NCI-H1694 (cell line): ENCODE measurements around the gene FARS2.
A peak's percentile ranks its signal among the peaks of the same experiment; 100 is the strongest.

Source experiments
- DNase-seq: peaks from one replicate; lab custom pipeline; 2025; lab: John Stamatoyannopoulos, UW

FARS2 gene

GRCh38 chr6:5287205-5287965, 26.1 kb downstream of the FARS2 start:
- no peak for DNase-seq

- DNase-seq = no peak
Observed at GRCh38 chr6:5287966-5288297, 26.6 kb downstream of the FARS2 start.

DNA sequence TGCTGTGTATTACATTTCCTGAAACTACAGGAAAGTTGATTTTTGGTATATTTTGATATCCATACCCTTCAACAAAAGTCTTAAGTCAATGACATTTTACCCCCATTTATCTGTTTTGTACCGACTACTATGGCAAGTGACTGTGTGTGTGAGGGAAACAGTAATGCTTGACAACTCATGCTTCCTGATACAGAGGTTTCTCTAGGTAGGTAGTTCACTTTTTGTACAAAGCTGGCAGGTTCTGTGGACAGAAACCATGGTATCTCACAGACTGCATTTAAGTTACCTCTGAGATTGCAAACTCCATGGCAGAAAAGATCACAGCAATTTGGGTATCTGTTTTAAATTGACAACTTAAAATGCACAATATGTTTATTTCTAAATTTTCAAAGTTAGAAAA, 28.8 kb downstream of the FARS2 start:
- no peak for DNase-seq

GRCh38 chr6:5290500-5290899, 29.2 kb downstream of the FARS2 start:
- no peak for DNase-seq

DNA sequence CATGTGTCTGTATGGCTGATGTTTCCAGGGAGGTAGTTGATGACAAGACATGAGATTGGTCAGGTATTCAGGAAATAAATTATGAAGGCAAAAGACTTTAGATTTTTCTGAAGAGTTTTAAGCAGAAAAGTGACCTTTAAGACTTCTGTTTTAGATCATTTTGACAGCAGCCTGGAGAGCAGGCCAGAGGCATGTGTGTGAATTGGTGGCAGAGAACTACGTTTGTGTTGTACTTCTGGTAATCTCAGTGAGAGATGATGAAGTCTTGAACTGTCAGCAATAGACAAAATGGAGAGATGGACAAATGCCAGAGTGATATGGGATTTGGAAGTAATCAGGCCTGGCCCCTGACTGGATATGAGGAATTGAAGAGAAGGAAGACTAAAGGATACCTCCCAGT, 30.8 kb downstream of the FARS2 start:
- no peak for DNase-seq

GRCh38 chr6:5293692-5294091, 32.4 kb downstream of the FARS2 start:
- DNase-seq = no peak

GRCh38 chr6:5294392-5295211, 33.3 kb downstream of the FARS2 start:
- DNase-seq = no peak

GRCh38 chr6:5295623-5296022, 34.3 kb downstream of the FARS2 start:
- no peak for DNase-seq

DNA sequence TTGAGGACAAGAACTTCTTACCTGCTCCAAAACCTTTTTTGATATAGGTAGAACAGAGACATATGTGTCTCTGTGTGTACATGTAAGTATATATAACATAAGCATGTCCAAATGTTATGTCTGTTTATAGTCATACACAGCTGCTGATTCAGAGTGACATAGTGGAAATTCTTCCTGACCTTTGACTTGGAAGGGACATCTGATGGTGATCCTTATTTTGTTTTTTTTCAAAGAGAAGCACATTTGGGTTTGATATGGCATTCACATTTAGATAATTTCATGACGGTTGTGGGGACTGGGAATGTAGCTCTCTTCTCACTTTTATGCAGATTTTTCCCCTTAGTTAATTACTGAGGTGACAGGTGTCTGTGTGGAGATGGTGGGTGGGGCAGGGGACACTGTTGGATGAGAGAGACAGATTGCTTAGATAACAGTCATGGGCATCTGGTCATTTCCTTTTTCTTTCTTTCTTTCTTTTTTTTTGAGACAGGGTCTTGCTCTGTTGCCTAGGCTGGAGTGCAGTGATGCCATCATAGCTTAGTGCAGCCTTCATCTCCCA, 39.0 kb downstream of the FARS2 start:
- no peak for DNase-seq

- DNase-seq = no peak
Observed at GRCh38 chr6:5302220-5302946, 41.1 kb downstream of the FARS2 start.

GRCh38 chr6:5302995-5303622, 41.8 kb downstream of the FARS2 start:
- no peak for DNase-seq

- DNase-seq = no peak
Observed at GRCh38 chr6:5303682-5304081, 42.4 kb downstream of the FARS2 start.

DNA sequence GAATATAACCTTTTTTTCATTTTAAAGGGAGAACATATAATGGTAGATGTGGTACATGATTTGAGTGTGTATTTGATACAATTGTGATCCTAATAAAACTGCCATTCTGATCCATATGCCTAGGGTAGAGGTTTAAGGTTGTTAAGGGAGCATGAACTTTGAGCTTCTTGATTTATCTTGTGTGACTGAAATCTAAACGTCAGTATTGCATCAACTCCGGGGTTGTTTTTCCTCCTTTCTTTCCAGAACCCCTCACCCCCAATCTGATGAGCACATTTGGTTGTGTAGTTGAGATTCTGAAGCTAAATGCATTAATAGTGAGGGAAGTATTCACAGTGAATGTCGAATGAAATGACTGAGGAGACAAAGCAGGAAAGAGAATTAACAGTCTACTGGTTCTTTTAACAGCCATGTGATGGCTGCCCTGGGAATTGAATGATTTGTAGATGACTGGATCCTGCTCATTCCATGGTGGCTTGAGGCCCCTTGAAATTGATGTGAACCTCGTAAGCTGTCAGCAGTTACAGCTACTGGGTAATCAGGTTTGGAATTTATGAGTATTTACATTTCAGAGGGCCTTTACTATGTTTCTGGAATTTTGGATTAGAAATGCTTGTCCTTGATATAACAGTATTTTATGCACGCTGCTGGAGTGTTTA, 44.8 kb downstream of the FARS2 start:
- DNase-seq = no peak

DNA sequence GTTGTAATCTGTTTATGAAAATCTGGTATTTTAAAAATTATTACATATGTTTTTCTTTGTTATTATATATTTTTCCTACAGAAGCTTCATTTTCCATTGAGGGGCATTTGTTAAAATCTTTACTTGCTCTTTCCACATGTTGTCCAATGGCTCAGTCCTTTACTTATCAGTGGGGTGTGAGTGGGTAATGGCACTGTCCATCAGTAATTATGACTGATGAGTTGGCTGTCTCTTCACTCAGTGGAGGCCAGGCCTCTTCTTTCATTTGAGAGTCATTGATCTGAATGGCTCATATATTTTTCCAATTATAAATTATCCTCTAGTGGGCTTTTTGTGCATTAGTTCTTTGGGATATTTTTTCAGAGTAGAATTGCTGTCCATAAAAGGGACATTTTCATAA, 45.7 kb downstream of the FARS2 start:
- DNase-seq = no peak

DNA sequence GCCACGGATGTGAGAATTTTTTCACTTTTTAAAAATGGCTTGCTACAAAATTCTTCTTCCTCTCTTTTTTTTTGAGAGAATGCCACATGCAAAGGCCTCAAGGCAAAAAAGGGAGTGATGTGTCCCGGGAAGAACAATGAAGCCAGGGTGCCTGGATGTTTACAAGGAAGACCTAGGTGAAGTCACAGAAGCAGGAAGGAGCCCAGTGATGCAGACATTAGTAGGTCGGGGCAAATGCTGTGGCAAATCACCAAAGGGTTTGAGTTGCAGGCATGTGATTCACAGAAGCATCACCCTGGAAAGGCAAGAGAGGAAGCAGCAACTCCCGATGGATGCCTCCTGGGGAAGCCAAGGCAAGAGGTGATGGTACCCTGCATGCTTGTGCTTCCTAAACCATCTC, 46.8 kb downstream of the FARS2 start:
- no peak for DNase-seq

- DNase-seq = no peak
Observed at GRCh38 chr6:5314191-5314865, 53.0 kb downstream of the FARS2 start.

DNA sequence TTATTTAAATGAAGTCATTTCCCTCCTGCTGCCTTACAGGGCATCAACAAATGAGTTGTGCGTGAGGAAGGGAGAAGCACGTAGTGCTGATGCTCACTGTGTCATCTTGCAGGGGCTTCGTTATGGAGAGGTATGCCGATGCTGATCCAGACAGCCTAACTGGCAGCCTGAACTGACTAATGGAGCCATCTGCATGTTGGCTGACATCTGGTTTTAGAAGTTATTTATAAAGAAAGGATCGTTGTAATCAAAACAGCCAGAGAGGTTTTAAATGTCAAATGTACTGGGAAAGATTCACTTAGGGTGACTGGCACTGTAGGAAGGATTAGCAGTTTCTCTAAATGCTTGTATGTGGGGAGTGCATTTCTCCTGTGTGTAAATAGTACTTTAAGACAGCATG, 54.6 kb downstream of the FARS2 start:
- DNase-seq = peak; percentile 49

DNA sequence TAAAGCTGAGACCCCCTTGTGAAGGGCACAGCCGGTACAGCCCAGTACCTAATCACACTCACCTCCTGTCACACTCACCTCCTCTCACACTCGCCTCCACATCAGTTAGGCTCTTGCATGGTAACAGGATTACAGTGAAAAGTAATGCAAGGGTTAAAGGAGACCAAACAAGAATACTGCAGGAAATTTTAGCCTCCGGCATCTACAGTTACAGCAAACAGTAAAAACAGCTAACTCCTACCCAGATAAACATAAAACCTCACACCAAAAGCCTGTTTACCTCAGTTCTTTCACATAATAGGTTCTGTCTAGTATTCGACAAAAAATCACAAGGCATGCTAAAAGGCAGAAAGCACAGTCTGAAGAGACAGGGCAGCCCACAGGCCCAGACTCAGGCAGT, 55.6 kb downstream of the FARS2 start:
- no peak for DNase-seq

DNA sequence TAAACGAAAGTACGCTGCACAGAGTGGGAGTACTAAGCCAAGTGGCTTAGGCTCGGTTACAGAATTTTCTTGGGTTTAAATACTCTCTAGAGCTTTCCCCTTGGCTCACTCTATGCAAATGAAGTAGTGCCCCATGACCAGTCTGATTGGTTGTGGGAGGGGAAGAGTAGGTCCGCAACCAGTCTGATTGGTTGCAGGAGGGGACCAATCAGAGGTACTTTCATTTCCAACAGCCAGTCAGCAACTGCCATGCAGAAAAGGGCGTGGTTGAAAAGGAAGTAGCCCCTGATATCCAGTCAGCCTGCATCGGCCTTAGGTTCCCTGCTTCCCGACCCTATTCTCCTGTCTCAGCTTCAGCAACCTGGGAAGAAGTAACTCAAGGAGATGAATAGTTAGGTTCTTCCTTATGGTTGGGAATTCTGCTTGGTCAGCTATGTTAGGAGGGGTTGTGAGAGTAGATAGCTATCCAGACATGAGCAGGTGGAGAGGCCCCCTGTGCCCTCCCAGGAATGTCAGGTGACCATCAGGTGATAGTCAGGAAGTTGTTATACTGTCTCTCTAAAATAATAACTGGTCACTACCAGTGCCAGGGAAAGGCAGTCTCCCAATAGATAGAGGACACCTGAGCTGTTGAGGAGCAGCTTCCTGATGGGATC, 57.4 kb downstream of the FARS2 start:
- no peak for DNase-seq

GRCh38 chr6:5323979-5324378, 62.7 kb downstream of the FARS2 start:
- DNase-seq = no peak

- DNase-seq = no peak
Observed at GRCh38 chr6:5325173-5325572, 63.9 kb downstream of the FARS2 start.
